K562 (cell line): ENCODE data around the gene PCNX3. TPM values are rescaled to one million over a fixed set of nuclear protein-coding genes. Genes with fewer than 3 reads are reported as not detected.

Source experiments
- ARNT ChIP-seq, 2 experiments: fragments of 450-650 bp; IDR thresholded peaks; 2 replicates each; pipeline ENCODE4 v1.6.1; 2016; ENCODE audit warnings: mild to moderate bottlenecking in 1 of 2
- C11orf30 ChIP-seq: fragments of 450-650 bp; IDR thresholded peaks from 2 replicates; pipeline ENCODE4 v1.6.1; 2016; ENCODE audit warnings: low read depth, mild to moderate bottlenecking
- FOSL1 ChIP-seq: fragments of 200-800 bp; sonication (Bioruptor generic); conservative IDR thresholded peaks from 2 replicates; pipeline ENCODE4 v1.6.1; 2016; ENCODE audit warnings: missing genetic modification characterization, missing compliant biosample characterization
- GABPA ChIP-seq: fragments of 200-800 bp; sonication (Bioruptor generic); conservative IDR thresholded peaks from 2 replicates; pipeline ENCODE4 v1.6.1; 2016; ENCODE audit warnings: low read depth, missing genetic modification characterization, missing compliant biosample characterization
- KLF13 ChIP-seq: fragments of 450-650 bp; IDR thresholded peaks from 2 replicates; pipeline ENCODE4 v1.6.1; 2016; ENCODE audit warnings: missing genetic modification characterization, low read depth, mild to moderate bottlenecking, missing compliant biosample characterization, moderate library complexity, borderline replicate concordance
- MLLT1 ChIP-seq, 2 experiments: fragments of 450-650 bp; IDR thresholded peaks; 2 replicates each; pipeline ENCODE4 v1.6.1; 2016
- NFE2L1 ChIP-seq: fragments of 450-650 bp; IDR thresholded peaks from 2 replicates; pipeline ENCODE4 v1.6.1; 2016; ENCODE audit warnings: missing genetic modification characterization, low read depth, mild to moderate bottlenecking, missing compliant biosample characterization, moderate library complexity, borderline replicate concordance
- NR4A1 ChIP-seq, 2 experiments: fragments of 250-450 bp in 1 of 2; fragments of 450-650 bp in 1 of 2; sonication (Bioruptor Pico) in 1 of 2; IDR thresholded peaks; 2 replicates each; pipeline versions ENCODE4 v1.4.0 to v1.6.1; 2016 to 2020; ENCODE audit warnings: mild to moderate bottlenecking in 2 of 2, missing compliant biosample characterization in 1 of 2, missing genetic modification characterization in 1 of 2, moderate library complexity in 1 of 2
- POLR2G ChIP-seq: fragments of 200-400 bp; formaldehyde crosslinking; IDR thresholded peaks from 2 replicates; pipeline ENCODE4 v1.6.1; 2017; ENCODE audit warnings: low read depth, mild to moderate bottlenecking, antibody characterized with exemption, low read length, moderate library complexity
- SAP30 ChIP-seq: fragments of 200-600 bp; sonication (generic); IDR thresholded peaks from 2 replicates; pipeline ENCODE4 v1.6.1; 2012; ENCODE audit warnings: borderline replicate concordance, low read depth, mild to moderate bottlenecking, moderate library complexity, low read length, control low read depth, inconsistent platforms; ENCODE audit not compliant: insufficient read depth, poor library complexity, severe bottlenecking
- TBL1XR1 ChIP-seq, 2 experiments: IDR thresholded peaks; 2 replicates each; pipeline ENCODE4 v1.6.1; 2012; ENCODE audit warnings: improper control_type of control experiment in 2 of 2, low read length in 2 of 2, mild to moderate bottlenecking in 1 of 2
- UBTF ChIP-seq, 2 experiments: IDR thresholded peaks; 2 replicates each; pipeline ENCODE4 v1.6.1; 2012; ENCODE audit warnings: improper control_type of control experiment in 2 of 2, low read depth in 2 of 2, low read length in 2 of 2, borderline replicate concordance in 1 of 2
- WHSC1 ChIP-seq: IDR thresholded peaks from one replicate; pipeline ENCODE4 v1.6.1; 2012; ENCODE audit warnings: low read length, control low read depth, inconsistent platforms
- ZKSCAN8 ChIP-seq: fragments of 200-800 bp; sonication (Bioruptor generic); IDR thresholded peaks from 2 replicates; pipeline ENCODE4 v1.6.1; 2016; ENCODE audit warnings: missing genetic modification characterization, missing compliant biosample characterization
- ZNF830 ChIP-seq: fragments of 250-450 bp; sonication (Bioruptor Pico); IDR thresholded peaks from 2 replicates; pipeline ENCODE4 v1.5.0; 2021; ENCODE audit warnings: mild to moderate bottlenecking
- ZSCAN32 ChIP-seq: fragments of 450-650 bp; formaldehyde crosslinking; IDR thresholded peaks from 2 replicates; pipeline ENCODE4 v1.4.0; 2020; ENCODE audit warnings: mild to moderate bottlenecking, moderate library complexity
- polyA plus RNA-seq, 8 experiments: library from polyadenylated mRNA; depleted of rRNA in 4 of 8; stranded (reverse) in 5 of 8; unstranded in 3 of 8; fragments of >200 nt; fragmentation: Nextera tagmentation in 2 of 8; fragmentation: Illumina TruSeq in 1 of 8; extraction: Ambion mirVana in 2 of 8; extraction: Trizol in 1 of 8; gene quantifications; 2 replicates each; pipeline versions ENCODE4 v1.2.1 to v1.2.3, GENCODE V29; 2011 to 2014; ENCODE audit warnings: inconsistent platforms in 1 of 8, missing spikeins in 1 of 8
- total RNA-seq, 7 experiments: library from RNA; depleted of rRNA in 6 of 7; stranded (reverse); fragments of >200 nt in 6 of 7; fragmentation: Illumina TruSeq in 2 of 7; extraction: Trizol in 2 of 7; gene quantifications; 2 replicates each; pipeline versions ENCODE4 v1.2.1 to v1.2.3, GENCODE V29; 2011 to 2021; ENCODE audit warnings: low replicate concordance in 1 of 7
- TF ChIP-seq, protein P1 (sequence below): sonication (generic); formaldehyde crosslinking; IDR thresholded peaks from 2 replicates; pipeline ENCODE4 v1.8.1; 2022; ENCODE audit warnings: missing genetic modification reagents
- TF ChIP-seq, protein P2 (sequence below): sonication (generic); formaldehyde crosslinking; IDR thresholded peaks from 2 replicates; pipeline ENCODE4 v1.8.1; 2023; ENCODE audit warnings: mild to moderate bottlenecking, missing genetic modification reagents

The PCNX3 gene
- total and polyA plus RNA-seq, 9 of the 15 experiments (the other 6 are each of a cell fraction or from before 2014, with no cell fraction given), result 0.11 to 47.8 (median 12.8) TPM

DNA sequence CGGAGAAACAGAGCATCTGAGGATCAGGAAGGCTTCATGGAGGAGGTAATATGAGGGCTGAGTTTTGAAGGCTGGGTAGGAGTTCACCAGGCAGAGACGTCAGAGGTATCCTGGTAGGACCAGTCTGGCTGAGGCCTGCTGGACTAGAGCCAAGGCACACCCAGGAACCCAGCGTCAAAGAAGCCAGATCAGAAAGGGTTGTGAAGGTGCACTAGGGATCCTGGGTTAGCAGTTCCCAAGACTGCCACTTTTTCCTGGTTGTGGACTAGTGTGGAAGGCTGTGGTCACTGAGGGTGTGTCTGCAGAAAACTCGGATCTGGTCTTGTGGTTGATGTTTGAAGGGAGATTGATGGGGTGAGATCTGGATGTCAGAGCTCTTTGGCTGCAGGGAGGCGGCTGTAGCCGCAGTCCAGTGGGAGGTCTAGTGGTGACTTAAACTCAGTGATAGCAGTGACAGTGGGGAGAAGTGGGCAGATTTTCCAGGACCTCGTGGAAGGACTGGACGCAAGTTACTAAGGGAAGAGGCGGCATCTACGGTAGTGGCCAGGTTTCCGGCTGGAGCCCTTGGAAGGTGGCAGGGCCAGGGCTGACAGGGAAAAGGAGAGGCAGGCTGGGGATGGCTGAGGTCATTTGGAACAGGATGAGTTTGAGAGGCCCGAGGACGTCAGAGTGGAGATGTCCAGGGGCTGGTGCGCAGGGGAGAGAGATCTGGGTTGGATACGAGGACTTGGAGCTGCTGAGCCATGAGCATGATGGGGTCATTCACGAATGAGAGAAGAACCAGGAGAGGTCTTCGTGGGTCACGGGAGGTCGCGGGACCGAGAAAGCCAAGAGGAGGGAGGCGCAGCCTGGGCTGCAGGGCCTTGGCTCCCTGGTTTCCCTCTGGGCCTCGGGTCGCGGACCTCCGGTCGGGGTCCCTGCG, 36.3 kb downstream of the PCNX3 start (continued):
- TF ChIP-seq WHSC1, result no peak
- no peak for TF ChIP-seq NFE2L1
- 0 out of 4 replicates have a peak, but pooled peaks of 1 of the 2 experiments have one; percentile 23 for TF ChIP-seq UBTF (IDR thresholded peaks at IDR 0.05; ENCODE audit: borderline replicate concordance in 1 of 2, low read depth in 2 of 2, low read length in 2 of 2)
- TF ChIP-seq, protein P1, sequence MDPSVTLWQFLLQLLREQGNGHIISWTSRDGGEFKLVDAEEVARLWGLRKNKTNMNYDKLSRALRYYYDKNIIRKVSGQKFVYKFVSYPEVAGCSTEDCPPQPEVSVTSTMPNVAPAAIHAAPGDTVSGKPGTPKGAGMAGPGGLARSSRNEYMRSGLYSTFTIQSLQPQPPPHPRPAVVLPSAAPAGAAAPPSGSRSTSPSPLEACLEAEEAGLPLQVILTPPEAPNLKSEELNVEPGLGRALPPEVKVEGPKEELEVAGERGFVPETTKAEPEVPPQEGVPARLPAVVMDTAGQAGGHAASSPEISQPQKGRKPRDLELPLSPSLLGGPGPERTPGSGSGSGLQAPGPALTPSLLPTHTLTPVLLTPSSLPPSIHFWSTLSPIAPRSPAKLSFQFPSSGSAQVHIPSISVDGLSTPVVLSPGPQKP, result no peak
- peak; percentile 10 for TF ChIP-seq SAP30
- TF ChIP-seq TBL1XR1 (IDR thresholded peaks at IDR 0.05; ENCODE audit: low read length in 2 of 2), result no peak
- no peak for TF ChIP-seq GABPA (tag)
- no peak for TF ChIP-seq ZSCAN32 (CRISPR knock-in tag)
- TF ChIP-seq MLLT1 (IDR thresholded peaks at IDR 0.05), result peak in 1 of 2 experiments; percentile 44; a peak in 1 of 4 replicates
- TF ChIP-seq ZKSCAN8 (CRISPR knock-in tag), result no peak
- no peak for TF ChIP-seq NR4A1 (CRISPR knock-in tag; IDR thresholded peaks at IDR 0.05)
- TF ChIP-seq NR4A1 (tag; IDR thresholded peaks at IDR 0.05), result no peak
- 0 out of 2 replicates have a peak, but pooled peaks have one; percentile 10 for TF ChIP-seq FOSL1 (tag)
- no peak; the same call in 1 of the 2 replicates for TF ChIP-seq ZNF830 (CRISPR knock-in tag)
- TF ChIP-seq C11orf30, result no peak
- TF ChIP-seq POLR2G, result no peak
- no peak for TF ChIP-seq KLF13
- TF ChIP-seq ARNT (IDR thresholded peaks at IDR 0.05), result no peak
- TF ChIP-seq, protein P2, sequence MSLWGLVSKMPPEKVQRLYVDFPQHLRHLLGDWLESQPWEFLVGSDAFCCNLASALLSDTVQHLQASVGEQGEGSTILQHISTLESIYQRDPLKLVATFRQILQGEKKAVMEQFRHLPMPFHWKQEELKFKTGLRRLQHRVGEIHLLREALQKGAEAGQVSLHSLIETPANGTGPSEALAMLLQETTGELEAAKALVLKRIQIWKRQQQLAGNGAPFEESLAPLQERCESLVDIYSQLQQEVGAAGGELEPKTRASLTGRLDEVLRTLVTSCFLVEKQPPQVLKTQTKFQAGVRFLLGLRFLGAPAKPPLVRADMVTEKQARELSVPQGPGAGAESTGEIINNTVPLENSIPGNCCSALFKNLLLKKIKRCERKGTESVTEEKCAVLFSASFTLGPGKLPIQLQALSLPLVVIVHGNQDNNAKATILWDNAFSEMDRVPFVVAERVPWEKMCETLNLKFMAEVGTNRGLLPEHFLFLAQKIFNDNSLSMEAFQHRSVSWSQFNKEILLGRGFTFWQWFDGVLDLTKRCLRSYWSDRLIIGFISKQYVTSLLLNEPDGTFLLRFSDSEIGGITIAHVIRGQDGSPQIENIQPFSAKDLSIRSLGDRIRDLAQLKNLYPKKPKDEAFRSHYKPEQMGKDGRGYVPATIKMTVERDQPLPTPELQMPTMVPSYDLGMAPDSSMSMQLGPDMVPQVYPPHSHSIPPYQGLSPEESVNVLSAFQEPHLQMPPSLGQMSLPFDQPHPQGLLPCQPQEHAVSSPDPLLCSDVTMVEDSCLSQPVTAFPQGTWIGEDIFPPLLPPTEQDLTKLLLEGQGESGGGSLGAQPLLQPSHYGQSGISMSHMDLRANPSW, result no peak
